GM06990 (cell line): Measurements from ENCODE around the gene OTUB2.

Experiments used
- DNase-seq: peaks from one replicate; pipeline ENCODE4 v3.0.0-alpha.2; 2011; ENCODE audit not compliant: insufficient read length; ENCODE audit errors: extremely low read depth
- H3K27me3 ChIP-seq: replicated peaks from 2 replicates; pipeline ENCODE4 v1.6.0; 2011; ENCODE audit warnings: low read length; ENCODE audit not compliant: control insufficient read depth, insufficient read depth
- H3K36me3 ChIP-seq: 2 replicates; pipeline ENCODE4 v1.5.1; 2011; ENCODE audit warnings: low read length; ENCODE audit not compliant: control insufficient read depth, insufficient read depth
- H3K4me3 ChIP-seq: replicated peaks from 2 replicates; pipeline ENCODE4 v1.5.1; 2011; ENCODE audit warnings: low read depth, mild to moderate bottlenecking, control low read depth, low read length
- CTCF ChIP-seq: IDR thresholded peaks from 2 replicates; pipeline ENCODE4 v1.5.1; 2011; ENCODE audit warnings: low read length, control low read depth, mild to moderate bottlenecking, inconsistent platforms; ENCODE audit not compliant: insufficient read depth, poor library complexity, severe bottlenecking

OTUB2 gene

GRCh38 chr14:94044476-94045091 lies 18.4 kb downstream of the OTUB2 start:
- no peak for TF ChIP-seq CTCF
- H3K27me3 ChIP-seq: no peaks in the 10 kb centered on the region
- no peak for DNase-seq
- H3K4me3 ChIP-seq: no peak overlapping the region
- peaks cover 19% of the 10 kb centered on the region for H3K36me3 ChIP-seq

- DNase-seq: no peak
- TF ChIP-seq CTCF: no peak
- Histone ChIP-seq H3K4me3 (no peak overlapping the region), H3K27me3 (no peaks in the 10 kb centered on the region), H3K36me3 (peaks cover 20% of the 10 kb centered on the region)
Measured at GRCh38 chr14:94045101-94045500, 19.0 kb downstream of the OTUB2 start.

- Histone ChIP-seq H3K27me3 (no peaks in the 10 kb centered on the region), H3K4me3 (no peak overlapping the region), H3K36me3 (peaks cover 25% of the 10 kb centered on the region)
- DNase-seq: no peak
- TF ChIP-seq CTCF: no peak
Measured at GRCh38 chr14:94045563-94046345, 19.6 kb downstream of the OTUB2 start.

- H3K36me3 ChIP-seq: peaks cover 27% of the 10 kb centered on the region
- DNase-seq: no peak
- no peak overlapping the region for H3K4me3 ChIP-seq
- no peak for TF ChIP-seq CTCF
- H3K27me3 ChIP-seq: no peaks in the 10 kb centered on the region
Measured at GRCh38 chr14:94046696-94047250, 20.6 kb downstream of the OTUB2 start.

GRCh38 chr14:94047581-94047980 lies 21.4 kb downstream of the OTUB2 start:
- Histone ChIP-seq H3K27me3 (no peaks in the 10 kb centered on the region), H3K4me3 (no peak overlapping the region), H3K36me3 (peaks cover 32% of the 10 kb centered on the region)
- no peak for DNase-seq
- TF ChIP-seq CTCF: no peak
